Loucy (cell line): ENCODE measurements around the gene ZNF726.

Experiments
- EZH2phosphoT487 ChIP-seq: fragments of 200-600 bp; IDR thresholded peaks from 2 replicates; pipeline ENCODE4 v1.6.1; 2018; ENCODE audit warnings: antibody characterized with exemption, mild to moderate bottlenecking, moderate library complexity, borderline replicate concordance
- TF ChIP-seq, protein P1 (sequence below): fragments of 200-600 bp; sonication (generic); conservative IDR thresholded peaks from 2 replicates; pipeline ENCODE4 v1.5.1; 2014; ENCODE audit warnings: mild to moderate bottlenecking, antibody characterized with exemption, low read length

DNA sequence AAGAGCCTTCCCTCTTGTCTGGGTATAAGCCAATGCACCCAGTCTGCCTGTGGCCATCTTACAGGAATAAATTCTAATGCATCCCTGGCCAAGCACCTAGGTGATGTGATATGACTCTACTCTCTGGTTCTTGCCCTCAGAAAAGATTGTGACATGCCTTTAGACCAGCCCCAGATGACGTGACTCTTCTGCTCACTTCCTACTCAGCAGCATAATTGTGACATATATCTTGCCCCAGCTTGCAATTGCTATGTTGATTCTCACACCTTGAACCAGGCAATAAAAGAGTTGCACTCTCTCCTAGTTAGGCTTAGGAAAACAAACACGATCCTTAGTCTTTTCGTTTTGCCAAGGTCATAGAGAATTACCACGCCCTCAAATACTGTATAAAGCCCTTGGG lies 13.3 kb upstream of the ZNF726 start:
- TF ChIP-seq, protein P1, sequence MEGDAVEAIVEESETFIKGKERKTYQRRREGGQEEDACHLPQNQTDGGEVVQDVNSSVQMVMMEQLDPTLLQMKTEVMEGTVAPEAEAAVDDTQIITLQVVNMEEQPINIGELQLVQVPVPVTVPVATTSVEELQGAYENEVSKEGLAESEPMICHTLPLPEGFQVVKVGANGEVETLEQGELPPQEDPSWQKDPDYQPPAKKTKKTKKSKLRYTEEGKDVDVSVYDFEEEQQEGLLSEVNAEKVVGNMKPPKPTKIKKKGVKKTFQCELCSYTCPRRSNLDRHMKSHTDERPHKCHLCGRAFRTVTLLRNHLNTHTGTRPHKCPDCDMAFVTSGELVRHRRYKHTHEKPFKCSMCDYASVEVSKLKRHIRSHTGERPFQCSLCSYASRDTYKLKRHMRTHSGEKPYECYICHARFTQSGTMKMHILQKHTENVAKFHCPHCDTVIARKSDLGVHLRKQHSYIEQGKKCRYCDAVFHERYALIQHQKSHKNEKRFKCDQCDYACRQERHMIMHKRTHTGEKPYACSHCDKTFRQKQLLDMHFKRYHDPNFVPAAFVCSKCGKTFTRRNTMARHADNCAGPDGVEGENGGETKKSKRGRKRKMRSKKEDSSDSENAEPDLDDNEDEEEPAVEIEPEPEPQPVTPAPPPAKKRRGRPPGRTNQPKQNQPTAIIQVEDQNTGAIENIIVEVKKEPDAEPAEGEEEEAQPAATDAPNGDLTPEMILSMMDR, result no peak
- no peak for TF ChIP-seq EZH2phosphoT487
